Measurements from ENCODE around the gene HIBCH.
"Not testable (repeated sequence)": the region's sequence is repeated elsewhere in the genome, so short reads cannot be mapped to it uniquely, and the experiment has no call there.

HIBCH gene, protein sequence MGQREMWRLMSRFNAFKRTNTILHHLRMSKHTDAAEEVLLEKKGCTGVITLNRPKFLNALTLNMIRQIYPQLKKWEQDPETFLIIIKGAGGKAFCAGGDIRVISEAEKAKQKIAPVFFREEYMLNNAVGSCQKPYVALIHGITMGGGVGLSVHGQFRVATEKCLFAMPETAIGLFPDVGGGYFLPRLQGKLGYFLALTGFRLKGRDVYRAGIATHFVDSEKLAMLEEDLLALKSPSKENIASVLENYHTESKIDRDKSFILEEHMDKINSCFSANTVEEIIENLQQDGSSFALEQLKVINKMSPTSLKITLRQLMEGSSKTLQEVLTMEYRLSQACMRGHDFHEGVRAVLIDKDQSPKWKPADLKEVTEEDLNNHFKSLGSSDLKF

DNA sequence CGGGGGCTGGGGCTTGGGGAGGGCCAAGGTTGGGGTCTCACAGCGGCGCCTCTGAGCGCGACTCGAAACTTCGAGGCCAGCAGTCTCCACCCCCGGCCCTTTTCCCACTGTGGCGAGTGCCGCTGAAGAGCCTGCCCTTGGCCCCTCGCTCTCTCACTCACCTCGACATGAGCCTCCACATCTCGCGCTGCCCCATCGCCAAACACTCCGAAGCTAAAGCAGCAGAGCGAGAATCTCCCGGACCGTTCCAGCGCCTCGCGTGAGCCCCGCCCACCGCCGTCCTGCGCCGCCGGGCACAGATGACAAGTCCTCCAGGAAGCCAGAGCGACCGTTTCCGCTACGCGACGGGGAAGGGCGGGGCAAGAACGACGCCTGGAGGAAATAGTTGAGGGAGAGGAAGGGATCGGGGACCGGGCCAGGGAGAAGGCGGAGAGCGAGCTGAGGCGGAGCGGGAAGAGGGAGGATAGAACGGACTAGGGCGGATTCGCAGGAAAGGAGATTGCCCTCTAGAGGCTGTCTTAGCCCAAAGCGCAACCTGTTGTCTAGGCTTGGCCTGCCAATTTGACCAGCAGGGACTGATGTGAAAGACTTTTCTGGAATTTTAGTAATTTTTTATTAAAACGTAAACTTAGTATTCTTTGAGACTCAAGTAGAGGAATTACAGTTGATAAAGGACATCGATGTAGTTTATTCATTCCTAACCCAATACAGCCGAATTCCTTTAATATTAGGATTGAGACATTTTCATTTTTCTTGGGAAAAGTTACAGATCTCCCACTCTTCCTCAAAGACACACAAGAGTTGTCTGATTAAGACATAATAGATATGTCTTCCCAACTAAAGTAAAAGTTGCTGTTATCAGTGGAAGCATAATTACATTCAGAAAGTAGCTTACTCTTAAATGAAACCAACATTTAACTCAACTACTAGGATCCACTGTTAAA is at the start of gene HIBCH:
TSS of gene HIBCH (minus strand) at position 272 of the 944 bp plus-strand sequence. CDS start at position 196, 76 bp downstream.
- peak; percentile 99 for DNase-seq (ENCODE audit: low read depth)

DNA sequence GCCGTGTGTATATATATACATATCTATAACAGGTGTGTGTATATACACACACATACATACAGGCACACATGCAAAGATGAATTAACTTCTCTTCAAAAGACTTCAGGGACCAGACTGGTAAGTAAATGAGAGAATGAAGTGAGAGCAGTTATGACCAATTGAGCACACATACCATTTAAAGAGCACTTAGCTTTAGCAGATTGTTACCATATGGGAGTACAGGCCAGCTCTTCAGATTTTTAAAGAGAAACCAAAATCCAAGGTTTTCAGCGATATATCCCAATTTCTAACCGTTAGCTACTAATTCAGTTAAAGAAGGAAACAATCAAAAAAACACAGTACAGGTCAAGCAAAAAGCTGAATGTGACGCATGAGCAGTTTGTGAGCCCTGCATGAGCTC is 47.5 kb upstream of the HIBCH start:
- DNase-seq (ENCODE audit: low read depth) = no peak

DNA sequence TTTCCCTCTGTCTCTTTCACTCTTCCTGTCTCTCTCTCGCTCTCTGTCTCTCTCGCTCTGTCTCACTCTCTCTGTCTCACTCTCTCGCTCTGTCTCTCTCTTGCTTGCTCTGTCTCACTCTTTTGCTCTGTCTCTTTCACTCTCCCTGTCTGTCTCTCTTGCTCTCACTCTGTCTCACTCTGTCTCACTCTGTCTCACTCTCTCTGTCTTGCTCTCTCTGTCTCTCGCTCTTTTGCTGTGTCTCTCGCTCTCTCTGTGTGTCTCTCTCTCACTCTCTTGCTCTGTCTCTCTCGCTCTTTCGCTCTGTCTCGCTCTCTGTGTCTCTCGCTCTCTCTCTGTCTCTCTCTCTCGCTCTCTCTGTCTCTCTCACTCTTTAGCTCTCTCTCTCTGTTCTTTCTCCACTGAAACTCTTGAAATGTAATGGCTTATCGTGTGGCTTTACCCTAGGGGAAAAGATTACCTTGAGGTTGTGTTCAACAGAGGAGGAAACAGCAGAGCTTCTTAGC is 46.7 kb upstream of the HIBCH start:
- no peak for DNase-seq (ENCODE audit: low read depth)

DNA sequence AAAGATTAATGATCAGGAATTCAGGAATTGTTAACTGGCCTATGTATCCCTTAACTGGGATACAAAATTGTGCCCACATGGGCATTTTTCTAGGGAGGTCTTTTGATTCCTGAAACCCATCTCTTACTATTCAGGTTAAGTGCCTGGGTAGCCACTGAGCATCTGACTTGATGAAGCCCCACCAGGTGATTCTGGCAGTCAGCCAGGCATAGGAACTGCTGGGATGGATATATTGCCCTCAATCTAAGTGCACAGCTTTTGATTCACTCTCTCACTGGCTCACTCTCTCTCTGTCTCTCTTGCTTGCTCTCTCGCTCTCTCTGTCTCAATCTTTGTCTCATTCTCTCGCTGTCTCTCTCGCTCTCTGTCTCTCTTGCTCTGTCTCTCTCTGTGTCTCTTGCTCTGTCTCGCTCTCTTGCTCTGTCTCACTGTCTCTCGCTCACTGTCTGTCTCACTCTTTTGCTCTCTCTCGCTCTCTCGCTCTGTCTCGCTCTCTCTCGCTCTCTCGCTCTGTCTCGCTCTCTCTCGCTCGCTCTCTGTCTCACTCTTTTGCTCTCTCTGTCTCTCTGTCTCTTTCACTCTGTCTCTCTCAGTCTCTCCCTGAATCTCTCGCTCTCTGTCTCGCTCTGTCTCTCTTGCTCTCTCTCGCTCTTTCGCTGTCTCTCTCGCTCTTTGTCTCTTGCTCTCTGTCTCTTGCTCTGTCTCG is 46.0 kb upstream of the HIBCH start:
- DNase-seq (ENCODE audit: low read depth) = no peak

DNA sequence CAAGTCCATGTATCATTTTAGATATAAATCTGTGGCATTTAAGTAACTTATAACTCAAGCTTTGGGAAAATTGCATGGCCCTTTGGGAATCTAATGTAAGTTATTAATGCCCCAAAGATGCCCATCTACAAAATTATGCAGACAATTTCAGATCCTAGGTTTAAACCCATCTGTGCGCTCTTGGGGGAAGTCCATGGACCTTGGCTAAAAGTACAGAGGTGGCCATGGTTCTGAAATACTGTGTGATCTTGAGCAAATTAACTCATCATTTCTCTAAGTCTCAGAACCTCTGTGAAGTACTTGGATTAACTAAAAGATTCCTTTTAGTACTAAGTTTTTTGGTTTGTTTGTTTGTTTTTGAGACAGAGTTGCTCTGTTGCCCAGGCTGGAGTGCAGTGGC is 43.3 kb upstream of the HIBCH start:
- no peak for DNase-seq (ENCODE audit: low read depth)

DNA sequence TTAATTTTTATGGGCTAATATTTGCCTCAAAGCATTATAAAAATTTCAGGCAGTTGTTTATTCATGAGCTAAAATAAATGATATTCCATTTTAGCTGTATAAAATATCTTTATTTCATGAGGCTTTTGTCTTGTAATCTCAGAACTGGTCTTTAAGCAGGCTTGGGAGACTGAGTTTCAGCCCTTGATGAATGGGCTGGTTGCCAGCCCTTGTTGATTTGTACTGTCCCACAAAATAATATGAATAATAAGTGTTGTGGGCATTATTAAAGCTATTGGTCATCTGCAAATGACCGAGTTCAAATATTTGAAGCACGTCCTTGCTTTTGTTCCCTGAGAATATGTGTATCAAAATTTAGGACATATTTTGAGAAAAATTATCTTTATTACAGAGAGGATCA is 41.9 kb upstream of the HIBCH start:
- no peak for DNase-seq (ENCODE audit: low read depth)

DNA sequence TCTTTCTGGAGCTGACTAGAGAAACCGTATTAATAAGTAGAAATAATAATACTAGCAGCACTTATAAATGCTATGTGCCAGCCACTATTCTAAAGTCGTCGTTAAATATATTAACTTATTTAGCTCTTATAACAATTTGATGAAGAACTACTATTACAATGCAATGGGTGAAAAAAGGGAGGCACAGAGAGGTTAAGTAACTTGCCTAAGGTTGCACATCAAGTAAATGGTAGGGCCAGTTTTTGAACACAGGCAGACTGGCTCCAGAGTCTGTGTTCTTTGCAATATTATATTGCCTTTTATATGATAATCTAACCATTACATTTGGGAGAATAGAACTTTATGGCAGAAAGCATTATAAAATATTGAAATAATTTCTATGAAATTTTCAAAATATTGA is 41.3 kb upstream of the HIBCH start:
- no peak for DNase-seq (ENCODE audit: low read depth)

DNA sequence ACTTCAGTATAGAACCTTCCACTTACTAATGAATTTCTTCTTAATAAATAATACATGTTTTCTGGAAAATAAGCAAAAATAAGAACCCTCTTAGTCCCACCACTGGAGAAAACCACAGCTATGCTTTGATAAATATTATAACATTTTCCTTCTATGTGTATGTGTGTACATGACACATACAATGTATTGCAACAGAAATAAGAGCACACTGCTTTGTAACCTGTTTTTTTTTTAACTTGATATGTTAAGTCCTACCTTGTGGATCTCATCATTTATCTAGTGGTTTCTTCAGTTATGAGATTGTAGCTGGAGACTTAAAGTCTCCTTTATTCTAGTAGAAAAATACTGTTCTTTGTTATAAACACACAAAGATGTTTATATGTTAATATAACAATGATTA is 40.9 kb upstream of the HIBCH start:
- DNase-seq (ENCODE audit: low read depth) = no peak

DNA sequence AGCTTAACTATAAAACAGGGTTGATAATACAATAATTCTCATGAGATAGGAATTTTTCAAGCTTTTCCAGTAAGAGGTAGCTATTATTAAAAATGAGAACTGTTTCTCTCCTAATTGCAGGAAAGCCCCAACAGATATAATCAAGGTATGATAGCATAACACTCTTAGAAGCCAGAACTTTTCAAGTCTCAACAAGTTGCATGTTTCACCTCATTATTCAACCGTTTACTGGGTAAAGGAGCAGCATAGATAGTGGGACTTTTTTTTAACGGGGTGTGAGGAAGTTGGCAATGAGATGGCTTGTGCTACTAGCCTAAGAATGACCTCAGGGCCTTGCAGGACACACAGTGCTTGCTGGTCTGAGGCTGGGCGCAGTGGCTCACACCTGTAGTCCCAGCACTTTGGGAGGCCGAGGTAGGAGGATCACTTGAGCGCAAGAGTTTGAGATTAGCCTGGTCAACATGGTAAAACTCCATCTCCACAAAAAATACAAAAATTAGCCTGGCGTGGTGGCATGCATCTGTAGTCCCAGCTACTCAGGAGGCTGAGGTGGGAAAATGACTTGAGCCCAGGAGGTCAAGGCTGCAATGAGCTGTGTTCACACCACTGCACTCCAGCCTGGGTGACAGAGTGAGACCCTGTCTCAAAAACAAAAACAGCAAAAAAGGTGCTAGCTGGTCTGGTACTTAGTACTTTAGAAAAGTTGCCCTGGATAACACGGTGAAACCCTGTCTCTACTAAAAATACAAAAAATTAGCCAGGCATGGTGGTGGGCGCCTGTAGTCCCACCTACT is 39.2 kb upstream of the HIBCH start:
- not testable (repeated sequence) for DNase-seq (ENCODE audit: low read depth)

DNA sequence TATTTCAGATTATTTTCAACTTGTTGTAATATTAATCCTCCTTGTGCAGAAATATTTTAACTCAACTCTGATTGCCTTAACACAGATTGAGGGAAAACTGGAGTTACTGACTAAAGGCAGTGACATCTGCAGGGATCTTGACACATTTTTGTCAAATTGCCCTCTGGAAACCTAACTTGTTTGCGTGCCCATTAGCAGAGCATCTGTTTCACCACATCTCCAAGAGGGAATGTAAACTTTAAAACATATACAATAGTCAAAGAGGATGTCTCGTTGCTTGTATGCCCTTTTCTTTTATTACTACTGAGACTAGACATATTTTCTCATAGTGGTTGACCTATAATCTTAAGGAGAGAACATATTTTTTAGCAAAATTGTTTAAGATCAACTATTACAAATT is 38.0 kb upstream of the HIBCH start:
- DNase-seq (ENCODE audit: low read depth) = no peak

DNA sequence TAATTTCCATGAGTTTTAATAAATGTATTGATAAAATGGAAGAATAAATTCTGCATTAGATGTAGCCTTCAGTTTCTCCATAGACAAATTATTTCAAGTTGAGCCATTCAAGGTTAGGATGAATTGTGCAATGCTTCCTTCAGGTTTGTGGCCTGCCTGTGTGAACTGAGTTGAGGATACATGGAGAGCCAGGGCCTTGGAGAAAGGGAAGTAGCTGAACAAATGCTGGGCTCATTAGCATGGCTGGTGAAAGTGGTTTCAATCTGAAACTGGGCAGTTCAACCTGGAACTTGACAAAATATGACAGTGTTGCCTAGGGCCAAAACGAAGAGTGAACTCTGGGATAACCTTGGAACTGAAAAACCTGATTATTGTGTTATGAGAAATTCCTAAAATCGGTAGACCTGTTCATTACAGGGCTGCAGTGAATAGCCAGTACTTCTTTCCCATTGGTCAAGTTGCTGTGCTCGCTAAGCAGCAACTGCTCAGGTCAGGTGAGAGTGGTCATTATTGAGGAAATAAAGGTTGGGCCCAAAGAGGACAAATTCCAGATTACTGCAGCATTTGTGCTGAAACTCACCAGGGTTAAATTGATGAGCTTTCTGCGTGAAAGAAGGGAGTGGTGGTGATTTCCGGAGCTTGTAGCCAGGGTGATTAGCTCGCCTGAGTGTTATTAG is 36.5 kb upstream of the HIBCH start:
- no peak for DNase-seq (ENCODE audit: low read depth)

DNA sequence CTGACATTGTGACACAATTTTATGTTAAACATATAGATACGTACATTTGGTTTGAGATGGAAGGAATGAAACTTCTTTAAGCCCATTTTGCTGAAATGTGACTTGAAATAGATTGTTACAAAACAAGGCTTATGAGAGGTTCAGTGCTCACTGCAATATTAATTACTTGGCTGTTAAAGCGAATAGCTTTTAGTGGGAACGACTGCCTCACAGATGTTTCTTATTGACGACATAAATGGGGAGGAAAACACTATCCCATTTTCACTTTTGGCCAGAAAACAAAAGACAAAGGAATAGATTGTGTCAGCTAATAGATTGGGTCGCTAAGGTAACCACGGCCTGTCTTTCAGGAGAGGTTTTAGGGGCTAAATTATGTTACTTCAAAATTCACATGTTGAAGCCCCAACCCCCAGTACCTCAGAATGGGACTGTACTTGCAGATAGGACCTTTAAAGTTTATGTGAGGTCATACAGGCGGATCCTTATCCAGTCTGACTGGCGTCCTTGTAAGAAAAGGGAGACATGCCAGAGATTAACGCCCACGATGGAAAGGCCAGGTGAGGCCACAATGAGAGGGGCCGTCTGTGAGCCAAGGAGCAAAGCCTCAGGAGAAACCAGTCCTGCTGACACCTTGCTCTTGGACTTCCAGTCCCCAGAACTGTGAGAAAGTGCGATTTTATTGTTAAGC is 34.5 kb upstream of the HIBCH start:
- DNase-seq (ENCODE audit: low read depth) = no peak

DNA sequence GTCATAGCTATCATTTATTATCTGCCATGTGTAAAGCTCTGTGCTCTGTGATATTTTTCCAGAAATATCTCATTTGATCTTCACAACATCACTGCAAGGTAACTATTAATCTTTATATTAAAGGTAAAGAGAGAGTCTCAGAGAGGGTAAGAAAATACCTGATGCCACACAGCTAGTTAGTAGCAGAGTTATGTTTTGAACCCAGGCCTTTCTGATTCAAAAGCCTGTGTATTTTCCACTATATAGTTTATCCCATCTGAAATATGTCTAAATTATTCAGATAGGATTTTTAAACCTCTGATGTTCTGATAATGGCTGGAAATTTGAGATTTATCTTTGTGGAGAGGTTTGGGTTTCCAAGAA is 33.9 kb upstream of the HIBCH start:
- no peak for DNase-seq (ENCODE audit: low read depth)

DNA sequence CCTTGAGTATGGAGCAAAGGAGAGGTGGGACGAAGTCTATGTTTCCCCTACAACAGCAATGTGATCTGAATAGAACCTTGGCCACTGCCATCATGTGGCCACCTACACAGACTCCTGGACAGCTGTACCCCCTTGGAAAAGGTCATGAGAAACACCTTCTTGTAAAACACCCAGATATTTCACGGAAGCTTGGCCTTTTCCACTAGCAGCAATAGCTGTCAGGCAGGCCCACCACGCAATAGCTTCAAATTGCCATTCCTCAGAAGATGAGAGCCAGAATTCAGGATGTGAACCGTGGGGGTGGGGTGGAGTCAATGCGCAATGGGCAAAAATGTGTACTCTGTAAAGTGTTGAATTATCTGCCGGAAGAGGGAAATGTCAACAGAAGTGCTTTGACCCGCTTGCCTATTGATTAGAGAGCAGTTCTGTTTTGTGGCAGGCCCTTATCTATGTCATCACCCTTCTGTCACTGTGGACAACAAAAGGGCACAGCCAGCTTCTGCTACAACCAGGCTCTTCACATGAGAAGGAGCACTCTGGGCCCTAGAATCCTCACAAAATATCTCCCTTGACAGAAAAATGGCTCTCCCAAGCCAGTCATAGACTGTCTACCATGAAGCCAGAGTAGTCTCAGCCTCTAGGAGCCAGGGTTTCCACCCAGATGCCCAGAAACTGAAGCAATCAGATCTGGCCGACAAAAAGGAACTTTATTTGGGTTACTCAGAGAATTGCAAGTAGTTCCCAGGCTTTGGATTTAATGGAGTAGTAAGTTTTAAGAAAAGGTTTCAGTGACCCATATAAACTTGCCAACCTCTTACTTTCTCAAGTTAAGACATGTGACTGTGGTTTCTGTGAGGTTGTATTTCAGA is 33.3 kb upstream of the HIBCH start:
- DNase-seq (ENCODE audit: low read depth) = no peak

DNA sequence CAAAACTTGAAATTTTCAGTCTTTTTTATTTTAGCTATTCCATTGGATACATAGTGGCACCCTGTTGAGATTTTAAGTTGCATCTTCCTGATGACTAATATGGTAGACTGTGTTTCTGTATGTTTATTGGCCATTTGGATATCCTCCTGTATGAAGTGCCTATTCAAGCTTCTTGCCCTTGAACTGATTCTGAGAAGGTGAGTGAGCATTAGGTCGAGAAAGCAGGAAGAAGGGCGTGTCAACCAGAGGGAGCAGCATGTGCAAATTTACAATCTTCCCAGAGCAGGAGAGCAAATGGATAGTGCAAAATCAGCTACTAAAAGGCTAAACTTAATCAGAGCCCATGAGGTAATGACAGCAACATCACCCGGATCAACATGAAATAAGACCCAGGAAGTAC is 32.3 kb upstream of the HIBCH start:
- DNase-seq (ENCODE audit: low read depth) = no peak

DNA sequence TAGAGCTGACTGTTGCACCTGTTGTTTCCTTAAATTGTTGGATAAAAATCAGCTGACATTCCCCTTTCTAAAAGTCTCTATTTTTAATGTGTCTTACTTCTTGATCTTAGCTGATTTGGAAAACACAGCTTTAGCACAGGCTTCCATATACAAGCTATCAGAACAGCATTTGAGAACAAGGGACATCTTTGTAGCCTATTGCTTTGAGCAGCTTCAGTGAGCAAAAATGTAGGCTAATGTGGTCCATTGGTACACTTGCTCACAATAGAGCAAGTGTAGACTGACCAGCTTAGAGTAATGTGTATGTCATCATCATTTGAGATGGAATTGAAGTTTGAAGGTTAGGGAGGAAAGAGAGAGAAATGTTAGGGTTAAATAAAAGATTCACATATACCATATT is 30.7 kb upstream of the HIBCH start:
- no peak for DNase-seq (ENCODE audit: low read depth)

DNA sequence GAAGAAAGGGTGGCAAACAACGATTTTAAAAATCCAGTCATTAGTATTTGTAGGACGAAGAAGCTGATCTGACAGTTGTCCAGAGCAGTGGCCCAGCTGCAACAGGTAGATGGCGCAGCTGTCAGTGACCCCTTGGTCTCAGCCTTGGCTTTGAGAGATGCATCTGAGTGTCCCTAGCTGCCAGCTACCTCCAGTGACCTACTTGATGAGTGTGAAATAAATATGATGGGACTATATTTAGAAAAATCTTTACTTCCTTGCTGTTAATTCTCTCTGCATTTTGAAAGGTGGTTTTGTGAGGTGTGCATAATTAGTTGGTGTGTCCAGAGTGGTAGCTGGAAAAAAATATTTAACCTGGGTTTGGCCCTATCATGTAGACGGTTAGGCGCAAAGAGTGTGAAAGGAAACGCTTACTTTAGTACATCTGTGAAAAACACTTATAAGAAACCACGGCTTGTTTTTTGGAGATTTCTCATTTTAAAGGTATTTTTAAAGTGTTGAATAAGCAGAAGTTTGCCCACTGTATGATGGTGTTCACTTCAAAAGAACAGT is 24.7 kb upstream of the HIBCH start:
- DNase-seq (ENCODE audit: low read depth) = peak; percentile 57

DNA sequence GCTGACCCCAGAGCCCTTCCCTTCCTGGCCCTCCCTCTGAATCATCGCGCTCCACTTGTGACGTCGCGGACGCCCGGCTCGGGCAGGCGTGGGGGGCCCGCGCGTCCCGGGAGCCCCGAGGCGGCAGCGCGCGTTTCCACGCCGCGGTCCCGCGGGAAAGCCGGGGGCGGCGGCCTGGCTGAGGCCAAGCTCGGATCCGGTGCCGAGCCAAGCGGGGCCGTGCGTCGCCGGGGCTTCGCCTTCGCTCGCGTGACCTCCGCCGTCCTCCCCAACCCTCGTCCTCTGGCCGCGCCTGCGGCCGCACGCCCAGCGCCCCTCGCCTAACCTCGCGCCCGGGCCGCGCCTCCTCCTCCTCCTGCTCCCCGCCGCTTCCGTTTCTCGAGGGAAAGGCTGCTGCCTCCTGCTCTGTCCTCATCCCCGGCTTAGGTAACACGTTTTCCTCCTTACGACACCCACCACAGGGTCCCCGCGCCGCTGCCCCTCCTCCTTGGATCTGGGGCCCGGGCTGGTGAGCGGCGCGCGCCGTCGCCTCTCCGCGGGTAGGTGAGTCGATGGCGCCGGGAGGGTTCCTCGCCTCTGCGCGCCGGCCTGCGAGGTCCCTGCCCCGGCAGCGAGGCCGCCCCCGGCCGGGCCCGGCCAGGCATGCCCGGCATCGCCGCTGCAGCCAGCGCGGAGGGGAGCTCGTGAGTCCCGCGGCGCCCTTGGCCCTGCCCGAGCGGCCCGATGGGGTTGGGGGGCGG is 24.1 kb upstream of the HIBCH start, which contains the start of gene INPP1:
TSS of gene INPP1 (plus strand) at position 54 of the 740 bp plus-strand sequence. CDS start 16,514 bp downstream, outside the sequence.
- peak; percentile 86 for DNase-seq (ENCODE audit: low read depth)
